ENCODE measurements around the gene MYNN.
A peak's percentile ranks its signal among the peaks of the same experiment; 100 is the strongest.

Gene MYNN

DNA sequence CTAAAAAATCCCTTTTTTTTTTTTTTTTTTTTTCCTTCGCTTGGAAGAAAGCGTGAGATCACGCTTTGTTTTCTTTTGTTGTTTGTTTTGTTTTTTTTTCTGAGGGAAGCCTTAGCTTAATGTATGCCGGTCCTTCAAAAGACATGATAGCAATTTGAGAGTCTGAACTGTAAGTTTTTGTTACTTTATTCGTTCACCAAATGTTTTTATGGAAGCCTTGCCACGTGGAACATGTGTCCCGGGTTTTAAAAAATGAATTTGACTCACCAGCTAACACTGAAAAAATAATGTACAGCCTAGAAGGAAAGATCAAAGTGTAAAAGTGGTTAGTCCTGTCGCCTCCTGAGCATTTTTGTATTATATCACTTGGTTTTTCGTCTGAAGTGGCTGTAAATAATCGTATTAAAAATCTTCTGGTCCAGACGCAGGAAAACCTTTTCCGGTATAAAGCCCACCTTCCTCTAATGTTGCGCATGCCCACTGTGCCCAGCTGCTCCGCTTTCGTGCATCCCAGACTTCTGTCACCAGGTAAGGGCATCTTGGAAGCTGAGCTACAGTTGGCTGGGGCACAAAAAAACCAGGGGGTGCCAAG lies 795 bp upstream of the MYNN start:
- intact Hi-C loops (cut with DNase I): loop anchor here (10.0 kb wide), 1 partner anchor 192 kb away; the partner anchor contains the start of gene SEC62
- DNase-seq: peak; percentile 53 to 95 (median 76)

DNA sequence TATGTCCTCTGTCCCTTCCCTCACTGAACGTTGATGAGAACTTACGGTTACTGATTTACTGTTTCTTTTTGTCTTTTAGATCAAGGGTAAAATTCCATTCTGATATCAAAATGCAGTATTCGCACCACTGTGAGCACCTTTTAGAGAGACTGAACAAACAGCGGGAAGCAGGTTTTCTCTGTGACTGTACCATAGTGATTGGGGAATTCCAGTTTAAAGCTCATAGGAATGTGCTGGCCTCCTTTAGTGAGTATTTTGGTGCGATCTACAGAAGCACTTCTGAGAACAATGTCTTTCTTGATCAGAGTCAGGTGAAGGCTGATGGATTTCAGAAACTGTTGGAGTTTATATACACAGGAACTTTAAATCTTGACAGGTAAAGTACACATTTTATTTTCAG lies 990 bp downstream of the MYNN start:
- intact Hi-C loops (cut with DNase I): loop anchor here (10.0 kb wide), 1 partner anchor 191 kb away; the partner anchor contains the start of gene SEC62
- no peak for DNase-seq

DNA sequence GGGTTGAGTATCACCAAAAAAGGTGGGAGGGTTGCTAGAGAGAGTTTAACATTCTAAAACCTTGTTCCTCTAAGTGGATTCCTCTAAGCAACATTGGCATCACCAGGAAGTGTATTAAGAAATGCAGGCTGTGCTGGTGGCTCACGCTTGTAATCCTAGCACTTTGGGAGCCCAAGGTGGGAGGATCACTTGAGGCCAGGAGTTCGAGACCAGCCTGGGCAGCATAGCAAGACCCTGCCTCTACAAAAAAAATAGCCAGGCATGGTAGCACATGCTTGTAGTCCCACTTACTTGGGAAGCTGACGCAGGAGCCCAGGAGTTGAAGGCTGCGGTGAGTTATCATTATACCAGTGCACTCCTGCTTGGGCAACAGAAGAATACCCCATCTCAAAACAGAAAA lies 4.6 kb downstream of the MYNN start:
- no peak for DNase-seq
- intact Hi-C loops (cut with DNase I): loop anchor here (10.0 kb wide), 1 partner anchor 187 kb away; the partner anchor contains the start of gene SEC62

DNA sequence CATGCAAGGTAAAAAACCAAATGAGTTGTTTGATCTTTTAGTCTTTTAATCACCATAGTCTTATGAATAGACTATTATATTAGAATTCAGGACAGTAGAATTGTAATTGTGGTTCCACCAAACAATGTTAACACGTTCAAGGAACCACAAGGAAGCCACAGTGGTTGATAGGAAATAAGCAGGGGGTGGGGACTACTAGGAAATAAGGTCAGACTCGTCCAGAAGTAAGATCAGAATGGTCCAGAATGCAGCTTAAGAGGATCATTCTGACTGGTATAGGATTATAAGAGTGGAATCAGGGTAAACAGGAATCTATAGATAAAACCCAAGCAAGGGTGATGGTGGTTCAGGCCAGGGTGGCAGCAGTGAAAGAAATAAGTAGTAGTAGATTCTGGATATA lies 7.5 kb downstream of the MYNN start:
- no peak for DNase-seq
- intact Hi-C loops (cut with DNase I): no loop called here

DNA sequence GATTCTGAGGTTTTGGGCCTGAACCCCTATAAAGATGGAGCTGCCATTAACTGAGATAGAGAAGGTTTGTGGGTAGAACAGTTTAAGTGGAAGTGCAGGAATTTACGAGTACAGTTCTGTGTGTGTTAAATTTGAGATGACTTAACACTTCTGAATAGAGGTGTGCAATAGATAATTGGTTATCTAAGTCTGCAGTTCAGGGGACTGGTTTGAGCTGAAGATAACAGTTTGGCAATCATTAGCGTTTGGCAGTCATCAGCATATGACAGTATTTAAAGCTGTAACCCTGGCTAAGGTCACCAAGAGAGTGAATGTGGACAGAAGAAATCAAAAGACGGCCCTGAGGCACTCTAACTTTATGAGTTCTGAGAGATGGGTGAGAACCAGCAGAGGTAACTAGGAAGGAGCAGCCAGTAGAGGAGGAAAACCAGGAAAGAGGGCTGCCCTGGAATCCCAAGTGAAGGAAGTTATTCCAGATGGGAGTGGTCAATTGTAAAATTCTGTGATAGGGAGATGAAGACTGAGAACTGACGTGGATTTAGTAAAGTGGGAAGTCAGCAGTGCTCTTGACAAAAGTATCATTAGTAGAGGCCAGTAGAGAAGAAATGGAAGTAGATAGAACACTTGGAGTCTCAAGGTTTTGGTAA lies 8.1 kb downstream of the MYNN start:
- intact Hi-C loops (cut with DNase I): no loop called here

DNA sequence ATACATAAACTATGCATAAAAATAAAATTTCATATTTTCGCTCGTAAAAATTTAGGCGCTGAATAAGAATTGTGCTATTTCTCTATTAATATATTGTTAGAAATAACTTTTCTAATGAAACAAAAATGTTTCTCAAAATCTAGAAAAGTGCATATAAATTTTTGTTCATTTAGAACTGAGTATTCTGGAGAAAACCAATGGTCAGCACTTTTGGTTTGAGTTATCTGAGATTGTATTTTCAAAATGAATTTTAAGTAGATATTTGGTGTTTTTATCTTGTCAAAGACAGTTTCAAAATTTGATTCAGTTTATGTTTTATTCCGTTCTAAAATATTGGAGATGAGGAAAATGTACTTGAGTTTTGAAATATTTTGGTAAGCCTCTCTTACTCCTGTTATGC lies 13.9 kb downstream of the MYNN start:
- no peak for DNase-seq
- intact Hi-C loops (cut with DNase I): no loop called here

More for the DNA sequence above, 8.1 kb downstream of the MYNN start:
- no peak for DNase-seq

DNA sequence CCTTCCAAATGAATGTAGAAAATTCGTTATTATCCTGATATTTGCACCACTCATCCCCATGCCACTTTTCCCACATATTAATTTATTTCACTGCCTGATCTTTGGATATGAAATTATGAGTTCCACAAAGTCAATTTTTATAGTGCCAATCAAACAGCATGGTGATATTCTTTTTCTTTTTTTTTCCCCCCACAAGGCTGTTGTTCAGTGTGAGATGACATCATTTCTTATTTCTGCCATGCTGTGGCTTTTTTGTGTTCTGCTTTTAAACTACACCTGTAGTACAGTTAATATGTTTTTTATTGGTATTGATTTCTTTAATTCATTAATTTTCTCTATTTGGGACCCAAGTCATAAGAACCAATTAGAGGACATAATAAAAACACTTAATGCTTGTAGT lies 14.6 kb downstream of the MYNN start:
- intact Hi-C loops (cut with DNase I): no loop called here
- no peak for DNase-seq

DNA sequence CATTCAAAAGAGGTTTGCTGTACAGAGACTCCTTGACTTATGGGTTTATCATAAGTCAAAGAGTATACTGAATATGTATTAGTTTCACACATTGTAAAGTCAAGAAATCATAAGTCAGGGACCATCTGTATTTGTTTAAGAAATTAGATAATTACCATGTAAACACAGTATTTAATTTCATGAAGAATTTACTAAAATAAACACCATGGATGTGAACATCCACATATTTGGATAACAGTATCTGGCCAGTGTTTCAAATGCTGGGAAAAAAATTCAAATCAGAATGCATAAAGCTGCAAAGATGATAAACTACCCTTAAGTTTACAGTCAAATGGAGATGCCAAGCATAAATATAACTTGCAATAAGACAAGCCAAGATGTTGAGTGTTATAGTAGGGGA lies 17.0 kb downstream of the MYNN start:
- no peak for DNase-seq
- intact Hi-C loops (cut with DNase I): no loop called here

DNA sequence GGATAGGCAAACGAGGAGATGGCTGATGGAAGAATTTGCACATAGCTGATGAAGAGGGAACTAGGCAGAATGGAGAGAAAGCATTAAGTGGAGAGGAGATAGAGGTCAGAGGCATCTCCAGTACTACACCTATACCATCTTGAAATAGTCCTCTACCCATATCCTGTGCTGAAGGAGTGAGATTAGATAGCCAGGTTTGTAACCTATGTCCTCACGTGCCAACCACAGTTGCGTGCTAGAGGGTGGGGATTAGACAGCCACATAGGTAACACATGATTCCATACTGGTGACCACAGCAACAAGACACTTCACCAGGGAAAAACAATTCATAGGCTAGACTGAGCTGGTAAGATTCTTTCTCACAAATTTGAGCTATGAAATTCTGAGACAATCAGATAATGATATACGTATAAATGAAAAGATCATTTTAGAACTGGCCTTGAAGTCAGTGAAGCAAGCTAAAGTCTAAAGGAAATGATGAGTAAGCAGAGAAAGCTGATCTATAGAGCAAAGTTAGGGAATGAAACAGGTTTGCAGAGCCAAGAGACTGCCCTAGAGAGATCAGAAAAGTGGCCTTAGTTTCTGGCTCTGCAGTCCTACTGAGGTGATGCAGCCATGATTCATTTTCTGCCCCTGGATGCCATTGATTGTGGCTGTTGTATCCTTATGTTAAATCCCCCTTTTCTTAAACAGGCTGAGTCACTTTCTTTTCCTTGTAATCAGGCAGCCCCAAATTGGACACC lies 17.7 kb downstream of the MYNN start:
- no peak for DNase-seq
- intact Hi-C loops (cut with DNase I): no loop called here

DNA sequence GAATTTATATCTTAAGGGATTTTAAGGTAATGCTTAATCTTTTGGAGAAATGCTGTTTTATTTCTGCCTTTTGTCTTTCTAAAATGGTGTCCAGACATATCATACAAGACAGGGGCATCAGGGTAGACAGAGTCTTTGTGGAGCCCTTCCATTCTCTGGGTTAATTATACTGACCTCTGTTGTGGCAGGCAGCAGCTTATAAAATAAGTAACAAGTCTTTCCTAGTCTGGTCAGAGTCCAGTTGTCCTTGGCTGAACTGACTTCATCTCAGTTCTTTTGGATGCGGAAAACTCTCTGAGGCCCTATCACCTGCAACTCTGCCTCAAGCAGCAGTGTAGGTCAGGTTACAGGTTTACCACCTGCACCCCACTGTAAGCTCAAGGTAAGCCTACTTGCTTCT lies 19.2 kb downstream of the MYNN start:
- DNase-seq: no peak
- intact Hi-C loops (cut with DNase I): no loop called here

DNA sequence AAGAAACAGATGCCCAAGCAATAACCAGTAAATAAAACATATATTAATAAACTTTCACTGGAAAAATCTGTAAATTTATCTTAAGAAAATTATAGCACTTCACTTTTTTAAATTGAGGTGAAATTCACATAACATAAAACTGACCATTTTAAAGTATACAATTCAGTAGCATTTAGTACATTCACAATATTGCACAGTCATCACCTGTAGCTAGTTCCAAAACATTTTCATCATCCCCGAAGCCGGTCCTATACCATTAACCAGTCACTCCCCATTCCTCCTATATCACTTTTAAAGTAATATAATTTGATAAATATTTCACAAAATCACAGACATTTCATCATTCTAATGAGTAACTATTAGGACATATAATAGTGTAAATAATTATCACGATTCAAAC lies 31.5 kb downstream of the MYNN start:
- no peak for DNase-seq
- intact Hi-C loops (cut with DNase I): no loop called here

DNA sequence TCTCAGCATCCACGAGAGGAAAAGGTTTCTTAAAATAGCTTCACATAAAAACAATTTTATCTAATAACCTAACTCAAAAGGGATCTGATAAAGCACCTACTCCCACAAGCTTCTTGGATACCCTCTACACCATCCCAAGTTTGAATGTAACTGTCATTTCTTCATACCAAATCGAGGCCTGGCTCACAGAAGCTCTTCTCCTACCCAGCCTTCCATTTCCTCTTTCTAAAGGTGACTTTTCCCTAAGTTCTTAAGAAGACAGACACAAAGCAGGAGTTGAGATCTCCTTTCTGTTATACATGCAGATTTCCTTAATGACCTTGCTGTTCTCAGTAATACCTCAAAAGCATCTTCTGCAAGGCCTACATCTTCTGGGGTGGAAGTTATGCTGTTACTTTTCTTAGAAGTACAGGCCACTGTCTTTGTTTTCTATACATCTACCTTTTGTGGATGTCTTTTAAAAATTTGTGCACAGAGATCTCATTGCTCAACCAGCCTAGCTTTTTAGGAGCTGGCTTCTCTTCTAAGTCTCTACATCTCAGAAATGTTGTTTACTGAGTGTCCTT lies 36.1 kb downstream of the MYNN start:
- DNase-seq: no peak
- intact Hi-C loops (cut with DNase I): no loop called here

DNA sequence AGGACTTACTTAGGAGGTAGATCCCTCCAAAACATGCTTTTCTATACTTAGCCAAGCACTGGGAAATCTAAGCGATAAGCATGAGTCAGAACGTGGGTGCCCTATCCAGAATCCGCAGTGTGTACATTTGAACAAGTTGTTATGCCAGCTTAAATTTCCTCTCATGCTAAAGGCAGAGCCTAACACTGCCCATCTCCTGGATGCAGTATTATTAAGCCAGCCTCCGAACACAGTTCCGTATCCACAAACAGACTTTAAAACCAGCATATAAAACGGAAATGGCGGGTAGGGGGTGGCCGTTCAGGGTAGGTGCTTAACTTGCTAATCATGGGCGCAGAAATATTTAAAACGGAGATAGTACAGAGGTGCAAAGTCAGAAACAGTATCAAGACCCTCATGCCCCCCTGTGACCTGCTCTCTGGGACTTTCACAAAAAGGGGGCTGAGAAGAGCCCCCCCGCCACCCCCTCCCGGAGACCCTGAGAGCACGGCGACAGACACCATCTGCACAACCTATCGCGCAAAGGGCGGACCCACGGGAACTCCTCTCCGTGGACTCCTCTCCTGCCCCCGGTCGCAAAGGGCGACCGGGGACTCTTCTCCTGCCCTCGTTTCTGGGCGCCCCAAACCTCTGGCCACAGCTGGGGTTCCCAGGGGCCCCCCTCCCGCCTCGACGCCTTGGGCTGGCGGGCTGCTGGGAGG lies 38.6 kb downstream of the MYNN start:
- intact Hi-C loops (cut with DNase I): no loop called here
- DNase-seq: peak in 4 of 10 donors; percentile 12 to 72 (median 20)

DNA sequence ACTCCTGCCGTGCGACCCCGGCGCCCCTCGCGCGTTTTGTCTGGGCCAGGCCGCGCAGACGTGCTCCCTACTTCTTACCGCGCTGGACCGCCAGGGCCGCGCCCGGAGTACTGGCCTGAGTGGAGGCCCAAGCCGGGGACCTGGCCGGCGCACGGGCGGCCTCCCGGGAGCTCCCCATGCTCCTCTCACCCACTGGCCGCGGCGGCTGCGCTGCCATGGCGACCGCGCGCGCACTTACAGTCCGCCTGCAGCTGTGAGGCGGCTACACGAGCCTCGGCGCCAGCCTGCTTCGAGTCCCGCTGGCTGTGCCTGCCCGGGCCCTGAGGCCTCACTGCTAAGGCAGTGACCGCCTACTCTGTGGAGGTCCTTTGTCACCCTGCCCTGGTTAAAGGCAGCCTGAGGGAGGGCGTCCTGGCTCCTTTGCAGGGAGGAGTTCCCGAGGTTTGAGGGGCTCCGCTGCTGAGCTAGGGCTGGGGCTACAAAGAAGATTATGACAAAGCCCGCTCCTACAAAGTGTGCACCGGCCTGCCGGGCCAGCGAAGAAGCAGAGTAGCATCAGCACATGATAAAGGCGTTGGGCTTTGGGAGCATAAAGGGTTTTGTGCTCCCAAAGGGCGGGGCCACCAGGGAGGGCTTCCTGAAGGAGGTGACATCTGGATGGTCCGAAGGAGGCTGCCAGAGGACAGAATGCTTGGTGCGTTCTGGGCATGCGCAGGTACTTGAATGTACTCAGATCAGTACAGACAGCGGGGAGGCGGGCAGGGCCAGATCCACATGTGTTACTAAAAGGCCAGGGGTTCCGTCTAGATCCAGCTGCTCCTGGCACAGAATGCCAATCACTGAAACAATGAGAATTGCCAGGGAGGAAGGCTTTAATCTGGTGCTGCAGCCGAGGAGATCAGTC lies 39.4 kb downstream of the MYNN start, which contains the start of the genes LRRC34 and LRRIQ4:
TSS of gene LRRC34 (minus strand) at position 573 of the 904 bp plus-strand sequence. CDS start at position 217, 356 bp downstream.
TSS of gene LRRIQ4 (plus strand) at position 539 of the 904 bp plus-strand sequence. CDS start 9,052 bp downstream, outside the sequence.
- peak; percentile 61 to 96 (median 76) for DNase-seq
- intact Hi-C loops (cut with DNase I): no loop called here

DNA sequence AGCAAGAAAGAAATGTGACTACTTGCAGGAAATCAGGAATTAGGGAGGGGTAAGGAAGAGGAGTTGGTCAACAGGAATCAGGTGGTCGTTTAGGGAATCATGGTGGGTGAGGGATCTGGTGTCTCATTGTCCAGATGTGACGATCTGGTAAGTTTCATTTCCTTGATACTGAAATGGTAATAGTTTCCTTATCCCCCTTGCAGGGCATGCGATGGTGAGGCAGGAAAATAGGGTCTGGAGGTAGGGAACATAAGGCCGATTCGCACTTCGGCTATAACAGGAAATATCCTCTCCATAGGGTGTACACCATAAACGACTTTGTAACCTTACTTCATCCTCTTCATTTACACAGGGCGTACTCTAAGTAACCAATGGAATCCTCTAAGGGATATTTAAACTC lies 40.1 kb downstream of the MYNN start:
- intact Hi-C loops (cut with DNase I): no loop called here
- no peak for DNase-seq

DNA sequence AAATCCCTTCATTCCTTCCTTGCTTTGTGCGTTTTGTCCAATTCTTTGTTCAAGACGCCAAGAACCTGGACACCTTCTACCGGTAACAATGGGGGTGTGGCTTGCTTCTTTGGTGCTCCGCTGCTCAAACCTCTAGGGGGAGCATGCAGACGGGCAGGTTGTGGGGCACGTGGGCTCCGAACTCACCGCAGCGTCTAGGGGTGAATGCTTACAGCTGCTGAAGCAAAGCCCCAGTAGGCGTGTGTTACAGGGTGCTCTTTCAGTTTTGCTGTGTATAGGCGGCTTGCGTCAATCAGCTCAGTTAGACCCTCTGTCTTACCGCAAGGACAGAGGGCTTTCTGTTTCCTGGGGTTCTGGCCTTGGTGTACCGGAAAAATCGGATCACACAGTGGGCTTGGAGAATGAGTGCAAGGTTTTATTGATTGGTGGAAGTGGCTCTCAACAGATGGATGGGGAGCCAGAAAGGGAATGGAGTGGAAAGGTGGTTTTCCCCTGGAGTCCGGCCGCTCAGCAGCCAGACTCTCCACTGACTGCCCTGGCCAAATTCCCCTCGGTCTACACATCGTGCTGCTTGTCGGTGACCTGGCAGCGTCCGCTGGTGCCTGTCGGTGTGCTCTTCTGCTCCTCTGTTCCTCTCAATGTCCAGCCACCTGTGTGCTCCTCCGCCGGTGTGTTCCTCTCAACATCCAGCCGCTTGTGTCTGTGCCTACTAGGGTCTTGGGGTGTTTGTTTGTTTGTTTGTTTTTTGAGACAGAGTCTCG lies 40.7 kb downstream of the MYNN start:
- DNase-seq: no peak
- intact Hi-C loops (cut with DNase I): no loop called here

DNA sequence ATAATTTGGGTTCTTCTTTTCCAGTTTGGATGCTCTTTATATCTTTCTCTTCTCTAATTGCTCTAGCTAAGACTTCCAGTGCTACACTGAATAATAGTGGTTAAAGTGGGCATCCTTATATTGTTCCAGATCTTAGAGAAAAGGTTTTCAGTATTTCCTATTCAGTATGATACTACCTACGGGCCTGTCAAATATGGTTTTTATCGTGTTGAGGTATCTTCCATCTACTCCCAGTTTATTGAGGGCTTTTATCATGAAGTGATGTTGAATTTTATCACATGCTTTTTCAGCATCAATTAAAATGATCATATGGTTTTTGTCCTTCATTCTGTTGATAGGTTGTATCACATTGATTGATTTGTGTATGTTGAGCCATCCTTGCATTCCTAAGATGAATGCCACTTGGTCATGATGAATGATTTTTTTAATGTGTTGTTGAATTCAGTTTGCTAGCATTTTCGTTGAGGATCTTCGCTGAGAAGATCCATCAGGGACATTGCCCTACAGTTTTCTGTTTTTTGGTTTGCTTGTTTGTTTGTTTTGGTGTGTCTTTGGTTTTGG lies 42.5 kb downstream of the MYNN start:
- intact Hi-C loops (cut with DNase I): no loop called here
- DNase-seq: no peak

DNA sequence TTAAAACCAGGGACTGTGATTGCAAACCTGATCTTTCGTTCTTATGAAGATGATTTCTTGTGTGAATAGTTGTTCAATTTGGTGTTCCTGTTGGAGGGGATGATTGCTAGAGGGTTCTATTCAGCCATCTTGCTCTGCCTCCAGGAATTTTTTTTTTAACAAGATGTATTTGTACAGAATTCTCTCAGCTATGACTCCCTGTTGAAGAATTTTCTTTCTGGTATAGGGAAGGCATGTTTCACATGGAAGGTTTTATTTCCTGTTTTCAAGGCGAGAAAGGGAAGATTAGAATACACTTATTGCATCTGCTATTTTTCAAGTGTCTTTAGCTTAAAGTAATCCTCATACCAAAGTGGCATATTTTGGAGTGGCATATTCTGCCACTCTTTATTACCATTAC lies 45.1 kb downstream of the MYNN start:
- DNase-seq: no peak
- intact Hi-C loops (cut with DNase I): no loop called here
